ENCODE data around the gene KDM4D.

KDM4D gene

DNA sequence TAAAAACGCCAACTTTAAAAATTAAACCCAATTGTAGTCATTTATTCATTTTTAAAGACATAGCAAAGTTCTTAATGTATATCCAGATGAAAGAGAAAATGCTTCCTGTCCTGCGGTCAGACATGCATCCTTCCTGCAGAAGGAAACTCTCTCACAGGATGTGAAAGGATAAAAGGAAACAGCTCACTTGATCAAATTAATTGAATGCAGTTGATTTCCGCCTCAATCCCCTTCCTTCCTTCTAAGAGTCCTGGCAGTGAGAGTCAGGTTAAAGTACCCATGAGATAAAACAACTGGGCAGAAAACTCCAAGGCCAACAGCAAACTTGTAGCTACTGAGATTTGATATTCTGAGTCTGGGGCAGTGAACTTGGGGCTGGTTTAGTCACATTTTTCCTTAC lies 38.7 kb upstream of the KDM4D start:
- no peak overlapping the region for H3K4me3 Mint-ChIP-seq
- H3K9me3 Mint-ChIP-seq = no peaks in the 10 kb centered on the region
- no peaks in the 10 kb centered on the region for H3K36me3 Mint-ChIP-seq (ENCODE audit: insufficient read depth)
- H3K27ac Mint-ChIP-seq = no peak overlapping the region
- peaks cover 0 to 2% of the 10 kb centered on the region in 2 donors for H3K4me1 Mint-ChIP-seq (ENCODE audit: low read depth in 2 of 2)
- ATAC-seq (replicated peaks) (no peak), DNase-seq (no peak)
- H3K27me3 Mint-ChIP-seq = peaks cover 12 to 28% of the 10 kb centered on the region in 2 donors

- no peak overlapping the region for H3K4me3 Mint-ChIP-seq
- H3K27me3 Mint-ChIP-seq = peaks cover 9 to 39% of the 10 kb centered on the region in 2 donors
- peaks cover 0 to 2% of the 10 kb centered on the region in 2 donors for H3K4me1 Mint-ChIP-seq (ENCODE audit: low read depth in 2 of 2)
- H3K36me3 Mint-ChIP-seq (ENCODE audit: insufficient read depth) = no peaks in the 10 kb centered on the region
- ATAC-seq (replicated peaks) (no peak), DNase-seq (no peak)
- no peaks in the 10 kb centered on the region for H3K9me3 Mint-ChIP-seq
- no peak overlapping the region for H3K27ac Mint-ChIP-seq
These were observed 35.1 kb upstream of the KDM4D start for GRCh38 chr11:94938095-94939055.

- no peak for ATAC-seq (replicated peaks)
These were observed 34.2 kb upstream of the KDM4D start for GRCh38 chr11:94939346-94939745.

GRCh38 chr11:94941131-94941530 lies 32.4 kb upstream of the KDM4D start:
- no peak overlapping the region for H3K4me3 Mint-ChIP-seq
- H3K9me3 Mint-ChIP-seq = no peaks in the 10 kb centered on the region
- no peaks in the 10 kb centered on the region for H3K4me1 Mint-ChIP-seq (ENCODE audit: low read depth in 2 of 2)
- H3K27ac Mint-ChIP-seq = no peak overlapping the region
- DNase-seq (no peak), ATAC-seq (replicated peaks) (no peak)
- H3K36me3 Mint-ChIP-seq (ENCODE audit: insufficient read depth) = no peaks in the 10 kb centered on the region
- peaks cover 16 to 48% of the 10 kb centered on the region in 2 donors for H3K27me3 Mint-ChIP-seq

More at GRCh38 chr11:94939346-94939745, 34.2 kb upstream of the KDM4D start:
- peaks cover 16 to 44% of the 10 kb centered on the region in 2 donors for H3K27me3 Mint-ChIP-seq
- H3K4me1 Mint-ChIP-seq (ENCODE audit: low read depth in 2 of 2) = peaks cover 0 to 2% of the 10 kb centered on the region in 2 donors
- H3K4me3 Mint-ChIP-seq = no peak overlapping the region
- H3K27ac Mint-ChIP-seq = no peak overlapping the region
- no peaks in the 10 kb centered on the region for H3K36me3 Mint-ChIP-seq (ENCODE audit: insufficient read depth)
- no peak for DNase-seq
- no peaks in the 10 kb centered on the region for H3K9me3 Mint-ChIP-seq

DNA sequence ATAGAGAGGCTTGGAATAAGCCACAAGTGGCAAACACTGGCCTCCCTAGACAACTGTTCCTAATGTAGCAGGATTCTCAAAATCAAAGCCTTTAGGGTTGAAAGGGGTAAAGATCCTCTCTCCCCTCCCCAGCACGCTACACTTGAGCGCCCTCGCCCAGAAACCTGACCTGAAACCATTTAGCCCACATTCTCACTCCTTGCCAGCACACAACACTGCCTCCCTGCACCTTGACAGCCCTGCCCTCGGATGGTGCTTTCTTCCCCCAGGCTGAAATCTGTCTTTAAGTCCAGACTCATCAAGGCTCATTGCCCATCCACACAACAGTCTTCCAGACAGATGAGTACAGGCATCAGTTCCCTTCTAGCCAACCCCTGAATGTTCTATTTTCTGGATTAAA lies 26.7 kb upstream of the KDM4D start:
- H3K36me3 Mint-ChIP-seq (ENCODE audit: insufficient read depth) = no peaks in the 10 kb centered on the region
- H3K9me3 Mint-ChIP-seq = no peaks in the 10 kb centered on the region
- no peaks in the 10 kb centered on the region for H3K4me1 Mint-ChIP-seq (ENCODE audit: low read depth in 2 of 2)
- no peak for ATAC-seq (replicated peaks)
- no peak for DNase-seq
- no peak overlapping the region for H3K4me3 Mint-ChIP-seq
- peaks cover 27 to 48% of the 10 kb centered on the region in 2 donors for H3K27me3 Mint-ChIP-seq
- H3K27ac Mint-ChIP-seq = no peak overlapping the region

DNA sequence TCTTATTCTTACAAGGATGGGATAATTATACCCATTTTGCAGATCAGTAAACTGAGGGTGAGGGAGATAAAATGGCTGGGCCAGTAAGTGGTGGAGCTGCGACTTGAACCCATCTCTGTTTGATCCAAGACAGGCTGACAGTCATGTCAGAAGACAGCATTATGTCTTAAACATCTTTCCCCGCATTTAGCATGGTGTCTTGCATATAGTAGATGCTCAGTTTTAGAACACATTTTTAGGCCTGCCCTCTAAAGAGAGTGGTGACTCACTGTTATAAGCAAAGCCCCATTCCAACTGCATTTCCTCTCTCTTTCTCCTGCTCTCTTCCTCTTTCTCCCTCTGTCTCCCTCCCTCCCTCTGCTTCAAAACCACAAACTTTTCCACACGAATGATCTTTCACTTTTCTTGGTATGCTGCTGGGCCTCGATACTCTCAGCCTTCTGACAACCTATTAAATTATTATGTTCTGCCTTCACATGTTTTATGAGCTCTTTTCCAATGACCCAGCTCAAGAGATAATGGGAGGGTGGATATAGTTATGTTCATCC lies 25.4 kb upstream of the KDM4D start:
- Mint-ChIP-seq H3K9me3 (no peaks in the 10 kb centered on the region), H3K27me3 (peaks cover 26 to 43% of the 10 kb centered on the region in 2 donors), H3K4me3 (no peak overlapping the region), H3K36me3 (ENCODE audit: insufficient read depth) (no peaks in the 10 kb centered on the region), H3K27ac (no peak overlapping the region), H3K4me1 (ENCODE audit: low read depth in 2 of 2) (no peaks in the 10 kb centered on the region)
- no peak for ATAC-seq (replicated peaks)
- DNase-seq = no peak

- H3K27ac Mint-ChIP-seq = no peak overlapping the region
- H3K4me1 Mint-ChIP-seq (ENCODE audit: low read depth in 2 of 2) = no peaks in the 10 kb centered on the region
These were observed 18.8 kb upstream of the KDM4D start for GRCh38 chr11:94954753-94955152.

GRCh38 chr11:94956963-94957362 lies 16.5 kb upstream of the KDM4D start:
- ATAC-seq (replicated peaks) = no peak
- Mint-ChIP-seq H3K36me3 (ENCODE audit: insufficient read depth) (peaks cover 18% of the 10 kb centered on the region), H3K27me3 (no peaks in the 10 kb centered on the region), H3K4me3 (no peak overlapping the region), H3K9me3 (no peaks in the 10 kb centered on the region), H3K4me1 (ENCODE audit: low read depth in 2 of 2) (no peaks in the 10 kb centered on the region), H3K27ac (no peak overlapping the region)
- no peak for DNase-seq

More at GRCh38 chr11:94954753-94955152, 18.8 kb upstream of the KDM4D start:
- Mint-ChIP-seq H3K36me3 (ENCODE audit: insufficient read depth) (peaks cover 3% of the 10 kb centered on the region), H3K9me3 (no peaks in the 10 kb centered on the region), H3K4me3 (no peak overlapping the region), H3K27me3 (peaks cover 5% of the 10 kb centered on the region in 2 donors)
- ATAC-seq (replicated peaks) = no peak
- DNase-seq = no peak

GRCh38 chr11:94958121-94958696 lies 15.3 kb upstream of the KDM4D start:
- no peaks in the 10 kb centered on the region for H3K9me3 Mint-ChIP-seq
- no peak for ATAC-seq (replicated peaks)
- H3K27ac Mint-ChIP-seq = peak overlapping the region; percentile 26 to 39

DNA sequence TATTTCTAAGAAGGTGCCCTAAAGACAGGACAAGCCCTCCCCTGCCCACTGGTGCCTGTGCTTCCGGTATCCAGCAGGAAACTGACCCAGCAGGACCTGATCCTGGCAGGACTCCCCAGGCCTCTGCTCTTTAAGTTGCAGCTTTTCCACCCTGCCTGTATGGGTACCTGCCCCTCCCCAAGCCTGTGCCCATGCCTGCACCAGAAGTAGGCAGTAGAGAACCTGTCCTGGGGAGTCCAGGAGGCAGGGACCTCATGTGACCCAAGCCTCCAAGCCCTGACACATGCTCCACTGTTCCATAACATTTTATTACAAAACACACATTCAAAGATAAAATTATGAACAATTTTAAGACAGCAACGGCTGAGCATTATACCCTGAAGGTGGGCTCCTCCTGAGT lies 14.3 kb upstream of the KDM4D start:
- ATAC-seq (replicated peaks) (no peak), DNase-seq (no peak)
- H3K27me3 Mint-ChIP-seq = no peaks in the 10 kb centered on the region
- peaks cover 39% of the 10 kb centered on the region for H3K36me3 Mint-ChIP-seq (ENCODE audit: insufficient read depth)
- H3K9me3 Mint-ChIP-seq = no peaks in the 10 kb centered on the region
- H3K4me1 Mint-ChIP-seq (ENCODE audit: low read depth in 2 of 2) = no peaks in the 10 kb centered on the region
- H3K27ac Mint-ChIP-seq = peak overlapping the region in 1 of 2 donors; percentile 26
- no peak overlapping the region for H3K4me3 Mint-ChIP-seq

More at GRCh38 chr11:94958121-94958696, 15.3 kb upstream of the KDM4D start:
- Mint-ChIP-seq H3K4me3 (no peak overlapping the region), H3K27me3 (no peaks in the 10 kb centered on the region), H3K36me3 (ENCODE audit: insufficient read depth) (peaks cover 30% of the 10 kb centered on the region), H3K4me1 (ENCODE audit: low read depth in 2 of 2) (no peaks in the 10 kb centered on the region)
- no peak for DNase-seq

GRCh38 chr11:94960488-94960887 lies 13.0 kb upstream of the KDM4D start:
- Mint-ChIP-seq H3K36me3 (ENCODE audit: insufficient read depth) (peaks cover 52% of the 10 kb centered on the region), H3K27ac (no peak overlapping the region), H3K9me3 (no peaks in the 10 kb centered on the region), H3K27me3 (no peaks in the 10 kb centered on the region), H3K4me3 (no peak overlapping the region), H3K4me1 (ENCODE audit: low read depth in 2 of 2) (peaks cover 5 to 7% of the 10 kb centered on the region in 2 donors)
- no peak for ATAC-seq (replicated peaks)
- DNase-seq = no peak

DNA sequence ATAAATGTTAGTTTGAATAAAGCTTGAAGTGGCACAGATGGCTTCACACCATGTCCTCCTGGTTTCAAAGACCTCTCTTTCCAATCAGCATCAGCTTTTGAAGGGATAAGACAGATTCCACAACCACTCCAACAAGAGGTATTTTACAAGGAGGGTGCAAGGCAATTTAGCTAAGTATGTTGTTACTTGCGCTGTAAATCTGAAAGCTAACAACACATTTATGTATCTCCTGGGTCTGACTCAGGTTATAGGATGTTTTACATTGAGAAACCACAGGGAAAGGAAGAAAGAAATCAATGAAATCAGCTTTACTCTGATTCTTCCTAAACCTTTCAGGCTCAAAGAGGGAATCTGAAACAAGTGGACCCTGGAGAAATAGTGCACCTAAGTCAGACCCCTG lies 12.3 kb upstream of the KDM4D start:
- Mint-ChIP-seq H3K4me1 (ENCODE audit: low read depth in 2 of 2) (peaks cover 9% of the 10 kb centered on the region in 2 donors), H3K9me3 (no peaks in the 10 kb centered on the region), H3K36me3 (ENCODE audit: insufficient read depth) (peaks cover 59% of the 10 kb centered on the region), H3K4me3 (no peak overlapping the region), H3K27me3 (no peaks in the 10 kb centered on the region), H3K27ac (no peak overlapping the region)
- no peak for ATAC-seq (replicated peaks)
- DNase-seq = no peak

GRCh38 chr11:94964934-94965333 lies 8.6 kb upstream of the KDM4D start:
- Mint-ChIP-seq H3K9me3 (no peaks in the 10 kb centered on the region), H3K27me3 (no peaks in the 10 kb centered on the region), H3K36me3 (ENCODE audit: insufficient read depth) (peaks cover 93% of the 10 kb centered on the region), H3K4me3 (no peak overlapping the region), H3K27ac (peak overlapping the region in 1 of 2 donors; percentile 53), H3K4me1 (ENCODE audit: low read depth in 2 of 2) (peaks cover 14 to 18% of the 10 kb centered on the region in 2 donors)
- DNase-seq (no peak), ATAC-seq (replicated peaks) (no peak)

Data from effector memory CD8-positive, alpha-beta T cell (primary cell).